ENCODE data around the gene DPYSL4. TPM values are rescaled to one million over a fixed set of nuclear protein-coding genes. Genes with fewer than 3 reads are reported as not detected.

Gene DPYSL4
- total RNA-seq, 1 experiment from 2014 or later, result 26.3 TPM

DNA sequence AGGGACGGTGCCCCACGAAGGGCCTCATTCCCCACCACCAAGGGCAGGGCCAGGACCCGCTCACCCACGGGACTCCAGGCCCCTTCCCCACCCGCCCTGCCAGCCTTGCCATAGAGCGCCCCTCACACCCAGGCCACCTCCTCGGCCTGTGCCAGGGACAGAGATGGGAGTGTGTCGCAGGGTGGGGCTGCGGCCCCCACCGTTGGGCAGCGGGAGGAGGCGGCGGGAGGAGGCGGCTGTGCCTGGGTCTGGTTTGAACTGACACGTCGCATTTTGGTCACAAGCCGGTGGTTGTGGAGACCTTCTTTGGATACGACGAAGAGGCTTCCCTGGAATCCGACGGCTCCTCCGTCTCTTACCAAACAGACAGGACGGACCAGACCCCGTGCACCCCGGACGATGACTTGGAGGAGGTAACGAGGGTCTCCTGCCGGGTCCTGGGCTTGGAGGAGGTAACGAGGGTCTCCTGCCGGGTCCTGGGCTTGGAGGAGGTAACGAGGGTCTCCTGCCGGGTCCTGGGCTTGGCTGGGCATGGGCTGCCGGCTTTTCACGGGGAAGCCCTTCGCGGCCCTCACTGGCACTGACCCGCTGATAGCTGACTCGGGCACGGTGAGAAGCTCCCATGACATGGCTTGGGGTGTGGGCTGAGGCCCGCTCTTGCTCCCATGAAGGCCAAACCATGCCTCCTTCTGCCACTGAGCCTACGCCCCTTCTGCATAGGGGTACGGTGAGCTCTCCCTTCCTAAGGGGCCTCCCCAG, 46.4 kb upstream of the DPYSL4 start:
- no peak overlapping the region for H2BK12ac ChIP-seq (ENCODE audit: insufficient read length, low read depth, low read length)
- no peak overlapping the region for H3T11ph ChIP-seq (ENCODE audit: low read length)
- no peak overlapping the region for H2BK5ac ChIP-seq (ENCODE audit: insufficient read length, low read length)
- no peak overlapping the region for H2AFZ ChIP-seq (ENCODE audit: low read length)
- TF ChIP-seq, protein P1, sequence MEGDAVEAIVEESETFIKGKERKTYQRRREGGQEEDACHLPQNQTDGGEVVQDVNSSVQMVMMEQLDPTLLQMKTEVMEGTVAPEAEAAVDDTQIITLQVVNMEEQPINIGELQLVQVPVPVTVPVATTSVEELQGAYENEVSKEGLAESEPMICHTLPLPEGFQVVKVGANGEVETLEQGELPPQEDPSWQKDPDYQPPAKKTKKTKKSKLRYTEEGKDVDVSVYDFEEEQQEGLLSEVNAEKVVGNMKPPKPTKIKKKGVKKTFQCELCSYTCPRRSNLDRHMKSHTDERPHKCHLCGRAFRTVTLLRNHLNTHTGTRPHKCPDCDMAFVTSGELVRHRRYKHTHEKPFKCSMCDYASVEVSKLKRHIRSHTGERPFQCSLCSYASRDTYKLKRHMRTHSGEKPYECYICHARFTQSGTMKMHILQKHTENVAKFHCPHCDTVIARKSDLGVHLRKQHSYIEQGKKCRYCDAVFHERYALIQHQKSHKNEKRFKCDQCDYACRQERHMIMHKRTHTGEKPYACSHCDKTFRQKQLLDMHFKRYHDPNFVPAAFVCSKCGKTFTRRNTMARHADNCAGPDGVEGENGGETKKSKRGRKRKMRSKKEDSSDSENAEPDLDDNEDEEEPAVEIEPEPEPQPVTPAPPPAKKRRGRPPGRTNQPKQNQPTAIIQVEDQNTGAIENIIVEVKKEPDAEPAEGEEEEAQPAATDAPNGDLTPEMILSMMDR (conservative IDR thresholded peaks at IDR 0.05), result no peak
- H2BK120ac ChIP-seq (ENCODE audit: low read depth, low read length, poor library complexity, severe bottlenecking), result no peak overlapping the region
- H3K18ac ChIP-seq (ENCODE audit: insufficient read length, low read depth, low read length), result no peak overlapping the region
- Mint-ChIP-seq H3K36me3 (ENCODE audit: insufficient read depth in 1 of 3, low read depth in 3 of 3) (no peaks in the 10 kb centered on the region; a peak in 2 of 7 replicates), H3K27me3 (ENCODE audit: low read depth) (no peaks in the 10 kb centered on the region; the same call in 1 of the 2 replicates), H3K4me3 (no peak overlapping the region), H3K4me1 (peaks cover 5 to 7% of the 10 kb centered on the region in 2 experiments; a peak in 3 of 4 replicates), H3K9me3 (no peaks in the 10 kb centered on the region), H3K27ac (no peak overlapping the region)
- no peak overlapping the region for H3K27ac ChIP-seq (ENCODE audit: insufficient read length, low read depth, low read length)
- no peak overlapping the region for H2BK15ac ChIP-seq (ENCODE audit: low read depth, low read length)
- H4K8ac ChIP-seq (replicated peaks; ENCODE audit: insufficient read length, low read depth, low read length), result no peak overlapping the region
- no peaks in the 10 kb centered on the region for H3K4me1 ChIP-seq (ENCODE audit: insufficient read depth, low read length)
- H2BK20ac ChIP-seq (ENCODE audit: low read depth, low read length, poor library complexity, severe bottlenecking), result no peak overlapping the region
- no peaks in the 10 kb centered on the region for H3K79me1 ChIP-seq (ENCODE audit: insufficient read depth, low read depth, low read length, poor library complexity, severe bottlenecking)
- H3K14ac ChIP-seq (ENCODE audit: insufficient read depth, low read length), result no peak overlapping the region
- H3K79me2 ChIP-seq (ENCODE audit: insufficient read depth, low read length), result no peaks in the 10 kb centered on the region
- H4K20me1 ChIP-seq (ENCODE audit: control insufficient read depth, insufficient read depth, insufficient read length), result no peaks in the 10 kb centered on the region
- no peak for DNase-seq
- H2AK5ac ChIP-seq (ENCODE audit: insufficient read length, low read length), result no peak overlapping the region
- no peak overlapping the region for H3K4ac ChIP-seq (ENCODE audit: low read depth, low read length)
- H3K23me2 ChIP-seq (ENCODE audit: insufficient read length, low read depth, low read length, poor library complexity, severe bottlenecking), result no peaks in the 10 kb centered on the region
- no peaks in the 10 kb centered on the region for H3K27me3 ChIP-seq (ENCODE audit: insufficient read depth, low read length)
- no peak overlapping the region for H3K9ac ChIP-seq (ENCODE audit: extremely low read depth, insufficient read length, low read length)
- H4K91ac ChIP-seq (ENCODE audit: insufficient read length, low read depth, low read length), result no peak overlapping the region
- H4K5ac ChIP-seq (ENCODE audit: insufficient read length, low read depth, low read length), result no peak overlapping the region
- no CpG with 5 or more reads among the region's 42 CpGs for WGBS (ENCODE audit: extremely low coverage, insufficient read length, low lambda C conversion rate)
- H3K56ac ChIP-seq (ENCODE audit: insufficient read length, low read depth, low read length), result no peak overlapping the region
- H3K4me2 ChIP-seq (ENCODE audit: insufficient read depth, insufficient read length, low read length), result no peak overlapping the region
- no peak overlapping the region for H3K23ac ChIP-seq (ENCODE audit: insufficient read length, low read depth, low read length)
- no peaks in the 10 kb centered on the region for H3K9me3 ChIP-seq (ENCODE audit: control insufficient read depth, low read depth, low read length)

Measured in H9 (cell line).